NK-92 (cell line): Measurements from ENCODE around the gene ELFN1.

Experiments used
- DNase-seq: peaks from one replicate; lab custom pipeline; 2025; ENCODE audit not compliant: unreplicated experiment; lab: John Stamatoyannopoulos, UW

ELFN1 gene

GRCh38 chr7:1777122-1777521 is 107.0 kb downstream of the ELFN1 start:
- DNase-seq, result no peak

- DNase-seq, result no peak
Measured at GRCh38 chr7:1779445-1779844, 109.4 kb downstream of the ELFN1 start.

GRCh38 chr7:1781369-1781768 is 111.3 kb downstream of the ELFN1 start:
- no peak for DNase-seq

GRCh38 chr7:1785839-1786238 is 115.8 kb downstream of the ELFN1 start:
- DNase-seq, result no peak

GRCh38 chr7:1787241-1787640 is 117.2 kb downstream of the ELFN1 start:
- no peak for DNase-seq

GRCh38 chr7:1787681-1788235 is 117.7 kb downstream of the ELFN1 start:
- DNase-seq, result no peak

- no peak for DNase-seq
Measured at GRCh38 chr7:1794888-1795542, 124.9 kb downstream of the ELFN1 start.
